HG03108 (cell line): ENCODE data around the gene KDELR1.

ENCODE experiments used
- ATAC-seq: cut with Tn5 transposase; IDR thresholded peaks from one replicate; pipeline ENCODE4 v1.9.1; 2021; ENCODE audit warnings: moderate library complexity; ENCODE audit not compliant: unreplicated experiment

The KDELR1 gene

DNA sequence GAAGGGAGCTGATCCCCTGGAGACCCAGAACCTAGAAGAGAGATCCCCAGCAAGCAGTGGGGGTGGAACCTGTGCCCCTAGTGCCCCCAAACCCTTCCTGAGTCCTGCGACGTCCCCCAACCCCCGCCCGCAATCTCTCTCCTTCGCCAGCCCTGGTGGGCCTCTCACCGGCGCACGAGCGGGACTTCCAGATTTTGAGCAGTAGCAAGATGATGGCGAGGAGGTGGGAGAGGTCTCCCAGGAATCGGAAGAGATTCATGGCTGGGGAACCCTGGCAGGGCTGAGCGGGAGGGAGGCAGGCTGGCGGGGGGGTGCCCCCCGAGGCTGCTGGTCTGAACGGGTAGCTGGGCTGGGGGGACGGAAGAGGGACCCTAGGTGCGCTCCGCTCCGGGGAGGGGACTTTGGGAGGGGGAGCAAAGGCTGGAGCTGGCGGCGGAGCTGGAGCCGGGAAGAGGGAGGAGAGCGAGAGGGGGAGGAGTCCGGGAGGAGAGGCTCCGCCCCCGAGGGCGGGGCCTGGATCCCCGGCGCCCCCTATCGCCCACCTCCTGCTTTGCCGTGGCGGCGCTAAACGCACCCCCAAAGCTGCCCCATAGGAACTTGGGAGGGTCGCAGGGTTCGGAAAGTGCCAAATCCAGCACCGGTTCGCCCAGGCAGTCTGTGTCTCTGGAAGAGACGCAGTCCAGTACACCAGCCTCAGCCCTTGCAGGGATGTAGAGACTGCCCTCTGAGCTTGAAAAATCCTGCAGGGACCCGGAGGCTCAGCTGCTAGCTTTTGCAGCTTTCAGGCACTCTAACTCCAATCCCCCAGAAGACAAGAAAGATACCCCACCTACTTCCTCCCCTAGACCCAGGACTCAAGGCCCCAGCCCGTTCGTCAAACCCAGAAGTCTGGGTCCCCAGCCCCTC, at the start of gene KDELR1:
TSS of gene KDELR1 (minus strand) at position 452 of the 906 bp plus-strand sequence. CDS start at position 259, 193 bp downstream.
- ATAC-seq: peak; percentile 74

DNA sequence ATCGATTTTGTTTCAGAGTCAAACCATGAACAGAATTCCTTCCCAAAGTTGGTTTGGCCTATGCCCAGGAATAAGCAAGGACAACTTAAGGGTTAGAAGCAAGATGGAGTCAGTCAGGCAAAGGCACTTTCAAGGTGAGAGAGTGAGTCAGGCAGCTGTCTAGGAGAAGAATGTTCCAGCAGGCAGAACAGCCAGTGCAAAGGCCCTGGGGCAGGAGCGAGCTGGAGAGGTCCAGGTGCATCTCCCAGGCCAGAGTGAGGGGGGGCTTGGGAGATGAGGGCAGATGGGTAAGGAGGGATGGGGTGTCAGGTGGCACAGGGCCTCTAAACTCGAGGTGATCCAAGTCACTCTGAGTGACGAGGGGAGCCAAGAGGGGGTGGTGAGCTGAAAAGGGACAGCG, 45.2 kb upstream of the KDELR1 start:
- ATAC-seq: no peak

DNA sequence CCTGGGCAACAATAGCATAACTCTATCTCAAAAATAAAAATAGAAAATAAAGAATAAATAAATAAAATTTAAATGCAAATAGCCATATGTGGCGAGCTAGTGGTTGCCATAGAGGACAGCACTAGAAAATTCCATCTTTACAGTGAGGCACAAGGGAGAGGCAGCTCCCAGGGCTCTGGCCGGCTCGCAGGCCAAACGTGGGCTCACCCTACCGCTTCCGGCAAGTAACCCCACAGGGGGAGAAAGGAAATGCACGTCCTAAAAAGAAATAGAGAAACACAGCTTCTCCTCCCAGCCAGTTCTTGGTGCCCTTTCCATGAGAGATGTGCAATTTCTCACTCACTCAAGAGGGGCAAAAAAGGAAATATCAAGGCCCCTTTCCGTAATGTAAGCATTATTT, 42.0 kb upstream of the KDELR1 start:
- no peak for ATAC-seq

DNA sequence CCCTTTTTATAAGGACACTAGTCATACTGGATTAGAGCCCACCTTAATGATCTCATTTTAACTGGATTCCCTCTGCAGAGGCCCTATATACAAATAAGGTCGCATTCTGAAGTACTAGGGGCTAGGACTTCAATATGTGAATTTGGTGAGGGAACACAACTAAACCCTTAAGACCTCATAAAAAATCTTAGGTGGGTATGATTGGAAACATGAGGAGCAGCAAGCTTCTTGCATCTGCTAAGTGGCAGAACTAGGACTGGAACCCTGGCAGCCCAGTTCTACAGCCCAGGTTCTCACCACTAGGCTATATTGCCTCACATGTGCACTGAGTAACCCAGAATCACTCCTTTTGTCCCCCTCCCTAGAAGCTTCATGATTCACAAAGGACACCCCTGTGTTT, 37.3 kb upstream of the KDELR1 start:
- no peak for ATAC-seq

DNA sequence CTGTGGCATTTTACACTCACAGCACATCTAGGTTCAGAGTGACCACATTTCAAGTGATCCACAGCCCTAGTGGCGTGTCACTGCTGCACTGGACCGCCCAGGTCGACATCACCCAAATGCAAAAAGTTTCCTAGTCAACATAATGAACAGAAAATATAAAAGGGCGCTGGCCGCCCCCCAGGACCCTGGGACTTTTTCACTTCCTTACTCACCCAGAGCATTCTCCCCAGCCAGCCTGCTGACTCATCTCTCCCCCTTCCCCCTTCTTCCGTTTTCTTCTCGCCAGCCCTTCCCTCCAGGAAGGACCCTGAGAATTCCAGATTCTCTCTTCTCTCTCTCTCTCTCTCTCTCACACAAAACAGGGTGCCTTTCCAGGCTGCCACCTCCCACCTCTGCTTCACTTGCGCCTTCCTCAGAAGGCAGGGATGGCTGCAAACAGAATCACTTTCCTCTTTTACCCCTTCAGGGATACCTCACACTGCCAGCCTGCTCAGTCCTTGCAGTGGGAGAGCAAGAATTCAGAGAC, 33.4 kb upstream of the KDELR1 start:
- ATAC-seq: no peak

DNA sequence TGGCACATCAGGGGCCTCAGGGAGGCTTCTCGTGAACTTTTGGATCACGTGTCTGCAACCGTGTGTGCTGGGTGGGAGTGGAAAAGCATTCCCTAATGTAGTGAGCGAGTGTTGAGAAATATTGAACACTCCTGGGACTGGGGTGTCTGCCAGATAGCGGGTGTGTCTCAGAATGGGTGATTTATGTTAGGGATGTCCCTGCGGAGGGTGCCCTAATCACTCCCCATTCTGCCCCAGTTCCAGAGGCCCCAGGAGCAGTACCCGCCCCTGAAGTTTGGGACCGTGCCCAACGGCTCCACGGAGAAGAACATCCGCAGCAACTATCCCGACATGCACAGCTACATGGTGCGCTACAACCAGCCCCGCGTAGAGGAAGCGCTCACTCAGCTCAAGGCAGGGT, 30.2 kb upstream of the KDELR1 start:
- no peak for ATAC-seq

DNA sequence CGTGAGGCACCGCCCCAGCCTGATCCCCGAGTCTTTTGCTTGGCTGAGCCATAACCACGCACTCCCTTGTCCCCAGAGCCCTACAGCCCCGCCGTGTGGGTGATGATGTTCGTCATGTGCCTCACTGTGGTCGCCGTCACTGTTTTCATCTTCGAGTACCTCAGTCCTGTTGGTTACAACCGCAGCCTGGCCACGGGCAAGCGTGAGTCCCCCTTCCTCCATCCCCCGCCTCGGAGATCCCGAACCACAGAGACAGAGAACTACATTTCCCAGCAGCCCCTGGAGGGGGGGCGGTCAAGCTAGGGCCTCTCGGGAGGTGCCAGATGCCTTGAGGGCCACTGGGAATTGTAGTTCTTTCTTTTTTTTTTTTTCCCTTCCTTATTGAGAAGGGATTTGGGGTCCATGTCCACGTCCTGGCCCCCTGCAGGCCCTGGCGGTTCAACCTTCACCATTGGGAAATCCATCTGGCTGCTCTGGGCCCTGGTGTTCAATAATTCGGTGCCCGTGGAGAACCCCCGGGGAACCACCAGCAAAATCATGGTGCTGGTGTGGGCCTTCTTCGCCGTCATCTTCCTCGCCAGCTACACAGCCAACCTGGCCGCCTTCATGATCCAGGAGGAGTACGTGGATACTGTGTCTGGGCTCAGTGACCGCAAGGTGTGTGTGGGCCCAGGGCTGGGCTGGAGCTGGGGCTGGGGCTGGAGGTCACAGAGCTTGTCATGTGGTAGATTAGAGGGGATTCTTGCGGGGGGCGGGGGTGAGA, 28.0 kb upstream of the KDELR1 start:
- peak; percentile 58 for ATAC-seq

DNA sequence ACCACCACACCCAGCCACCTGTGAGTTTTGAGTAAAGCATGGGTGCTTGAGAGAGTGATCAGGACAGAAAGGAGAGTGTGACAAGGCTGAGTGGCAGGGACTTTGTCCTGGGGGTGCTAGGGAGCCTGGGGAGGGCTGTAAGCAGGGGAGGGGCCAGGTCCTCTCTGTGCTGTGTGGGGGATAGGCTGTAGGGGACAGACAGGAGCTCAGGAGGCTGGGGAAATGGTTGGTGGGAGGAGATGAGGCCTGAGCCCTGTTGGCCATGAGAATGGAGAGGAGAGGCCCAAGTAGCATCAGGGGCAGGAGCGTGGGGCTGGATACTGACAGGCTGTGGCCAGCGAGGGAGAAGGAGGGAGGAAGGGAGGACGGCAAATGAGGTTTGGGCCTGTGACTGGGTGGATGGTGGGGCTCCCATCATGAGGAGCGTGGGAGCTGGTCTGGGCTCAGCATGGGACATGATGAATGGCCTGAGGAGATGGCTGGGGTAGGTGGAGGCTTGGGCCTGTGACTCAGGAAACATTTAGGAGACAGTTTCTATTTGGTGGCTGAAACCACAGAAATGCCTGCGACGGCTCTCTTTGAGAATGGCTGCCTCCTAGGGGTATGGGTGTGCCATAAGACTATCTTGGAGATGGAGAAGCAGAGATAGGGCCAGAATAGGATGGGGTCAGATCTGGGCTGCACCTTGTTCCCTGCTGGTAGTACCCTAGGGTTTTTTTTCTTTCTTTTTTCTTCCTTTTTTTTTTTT, 27.1 kb upstream of the KDELR1 start:
- ATAC-seq: no peak

DNA sequence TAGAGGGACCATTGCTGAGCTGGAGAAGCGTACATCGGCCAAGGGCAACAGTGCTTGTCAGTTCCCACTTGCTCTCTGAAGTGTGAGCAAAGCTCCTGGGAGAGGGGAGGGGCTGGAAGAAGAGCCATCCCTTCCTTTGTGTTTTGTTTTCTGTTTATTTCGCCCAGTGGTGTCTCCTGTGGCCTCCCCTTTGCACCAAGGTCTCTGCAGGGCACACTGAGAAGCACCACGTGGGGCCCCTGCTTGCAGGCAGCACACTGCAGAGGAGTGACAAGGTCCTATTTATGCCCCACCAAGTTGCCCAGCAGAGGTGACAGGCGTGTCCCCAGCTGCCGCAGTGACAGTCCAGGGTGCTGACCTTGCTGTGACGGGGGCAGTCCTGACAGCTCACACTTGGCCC, 26.1 kb upstream of the KDELR1 start:
- ATAC-seq: no peak

DNA sequence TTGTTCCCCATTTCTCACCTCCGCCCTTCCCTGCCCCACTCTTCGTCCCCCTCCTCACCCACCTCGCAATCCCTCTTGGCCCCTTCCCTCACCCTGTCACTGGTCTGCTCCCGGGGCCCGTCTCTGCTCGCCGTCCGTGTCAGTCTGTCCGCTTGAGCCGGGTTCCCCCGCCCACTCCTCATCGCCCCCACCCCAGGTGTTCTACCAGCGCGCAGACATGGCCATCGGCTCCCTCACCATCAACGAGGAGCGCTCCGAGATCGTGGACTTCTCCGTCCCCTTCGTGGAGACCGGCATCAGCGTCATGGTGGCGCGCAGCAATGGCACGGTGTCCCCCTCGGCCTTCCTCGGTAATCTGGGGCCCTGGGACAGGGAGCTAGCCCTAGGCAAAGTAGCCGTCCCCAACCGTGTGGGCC, 24.5 kb upstream of the KDELR1 start:
- no peak for ATAC-seq

DNA sequence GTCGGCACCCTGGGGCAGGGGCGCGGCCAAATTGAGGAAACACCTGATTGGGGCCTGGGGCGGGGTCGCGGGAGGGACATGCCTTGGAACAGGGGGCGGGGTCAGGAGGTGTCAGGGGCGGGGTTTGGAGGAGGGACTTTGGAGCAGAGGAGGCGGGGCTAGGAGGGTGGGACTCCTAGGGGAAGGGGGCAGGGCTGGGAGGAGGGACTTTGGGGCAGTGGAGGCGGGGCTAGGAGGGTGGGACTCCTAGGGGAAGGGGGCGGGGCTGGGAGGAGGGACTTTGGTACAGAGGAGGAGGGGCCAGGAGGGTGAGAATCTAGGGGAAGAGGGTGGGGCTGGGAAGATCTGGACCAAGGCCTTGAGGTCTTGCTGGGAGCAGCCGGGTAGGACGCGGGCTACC, 24.0 kb upstream of the KDELR1 start:
- ATAC-seq: no peak

DNA sequence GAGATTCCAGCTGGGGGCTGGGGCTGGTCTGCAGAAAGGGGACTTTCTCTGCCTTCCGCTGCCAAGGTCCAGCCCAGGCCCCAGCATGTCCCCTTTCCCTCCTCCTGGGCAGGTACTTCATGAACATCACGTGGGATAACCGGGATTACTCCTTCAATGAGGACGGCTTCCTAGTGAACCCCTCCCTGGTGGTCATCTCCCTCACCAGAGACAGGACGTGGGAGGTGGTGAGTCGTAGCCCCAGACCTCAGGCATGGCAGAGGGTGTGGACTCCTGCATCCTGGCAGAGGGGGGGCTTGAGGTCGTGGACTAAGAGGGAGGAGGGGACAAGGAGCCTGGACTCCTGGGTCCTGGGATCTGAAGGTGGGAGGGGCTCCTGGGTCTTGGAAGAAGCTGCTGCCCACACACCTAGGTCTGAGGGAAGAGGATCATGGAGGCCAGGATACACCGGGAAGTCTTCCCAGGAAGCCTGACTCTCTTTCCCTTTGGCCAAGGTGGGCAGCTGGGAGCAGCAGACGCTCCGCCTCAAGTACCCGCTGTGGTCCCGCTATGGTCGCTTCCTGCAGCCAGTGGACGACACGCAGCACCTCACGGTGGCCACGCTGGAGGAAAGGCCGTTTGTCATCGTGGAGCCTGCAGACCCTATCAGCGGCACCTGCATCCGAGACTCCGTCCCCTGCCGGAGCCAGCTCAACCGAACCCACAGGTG, 22.7 kb upstream of the KDELR1 start:
- no peak for ATAC-seq

DNA sequence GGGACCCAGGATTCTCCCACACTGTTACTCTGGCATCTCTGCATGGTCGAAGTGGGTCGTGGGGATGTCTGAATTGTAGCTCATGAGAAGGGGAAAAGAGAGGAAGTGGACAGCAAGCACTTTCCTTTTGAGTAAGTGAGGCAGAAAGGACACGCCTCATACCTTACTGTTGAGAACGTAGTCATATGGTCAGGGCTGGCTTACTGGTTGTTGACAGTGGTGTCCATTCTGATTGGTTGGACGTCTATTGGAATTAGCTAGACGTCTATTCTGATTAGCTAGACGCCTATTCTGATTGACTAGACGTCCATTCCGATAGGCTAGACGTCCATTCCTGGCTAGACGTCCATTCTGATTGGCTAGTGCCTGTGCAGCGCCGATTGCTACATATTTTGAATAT, 14.5 kb upstream of the KDELR1 start:
- no peak for ATAC-seq

DNA sequence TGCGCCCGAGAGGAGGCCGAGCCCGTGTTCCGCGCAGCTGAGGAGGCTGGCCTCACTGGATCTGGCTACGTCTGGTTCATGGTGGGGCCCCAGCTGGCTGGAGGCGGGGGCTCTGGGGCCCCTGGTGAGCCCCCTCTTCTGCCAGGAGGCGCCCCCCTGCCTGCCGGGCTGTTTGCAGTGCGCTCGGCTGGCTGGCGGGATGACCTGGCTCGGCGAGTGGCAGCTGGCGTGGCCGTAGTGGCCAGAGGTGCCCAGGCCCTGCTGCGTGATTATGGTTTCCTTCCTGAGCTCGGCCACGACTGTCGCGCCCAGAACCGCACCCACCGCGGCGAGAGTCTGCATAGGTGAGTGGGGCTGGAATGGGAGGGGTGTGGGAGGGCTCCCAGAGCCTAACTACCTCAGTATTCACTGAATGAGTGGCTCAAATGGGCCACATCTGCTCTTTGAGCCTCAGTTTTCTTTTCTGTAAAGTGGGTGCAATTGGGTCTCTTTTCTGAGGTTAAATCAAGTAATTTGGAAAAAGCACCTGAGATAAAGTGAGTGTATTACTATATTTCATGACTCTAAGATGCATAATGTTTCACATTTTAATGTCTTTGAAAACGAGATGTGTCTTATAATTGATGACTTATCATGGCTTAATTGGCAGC, 13.8 kb upstream of the KDELR1 start:
- ATAC-seq: no peak

DNA sequence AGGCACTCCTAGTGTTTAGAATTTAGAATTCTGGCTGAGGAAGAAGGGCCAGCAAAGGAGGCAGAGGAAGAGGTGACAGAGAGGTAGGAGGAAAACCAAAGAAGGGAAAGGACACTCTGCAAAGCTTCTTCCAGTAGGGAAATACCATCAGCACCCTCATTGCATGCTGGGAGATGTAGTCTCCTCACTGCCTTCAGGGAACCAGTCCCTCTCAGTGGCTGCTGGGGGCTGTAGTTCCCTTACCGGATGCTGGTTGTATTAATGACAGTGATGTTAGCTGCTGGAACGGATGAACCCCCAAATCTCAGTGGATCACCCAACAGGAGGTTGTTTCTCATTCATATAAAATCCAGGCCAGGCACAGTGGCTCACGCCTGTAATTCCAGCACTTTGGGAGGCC, 12.3 kb upstream of the KDELR1 start:
- peak; percentile 47 for ATAC-seq

DNA sequence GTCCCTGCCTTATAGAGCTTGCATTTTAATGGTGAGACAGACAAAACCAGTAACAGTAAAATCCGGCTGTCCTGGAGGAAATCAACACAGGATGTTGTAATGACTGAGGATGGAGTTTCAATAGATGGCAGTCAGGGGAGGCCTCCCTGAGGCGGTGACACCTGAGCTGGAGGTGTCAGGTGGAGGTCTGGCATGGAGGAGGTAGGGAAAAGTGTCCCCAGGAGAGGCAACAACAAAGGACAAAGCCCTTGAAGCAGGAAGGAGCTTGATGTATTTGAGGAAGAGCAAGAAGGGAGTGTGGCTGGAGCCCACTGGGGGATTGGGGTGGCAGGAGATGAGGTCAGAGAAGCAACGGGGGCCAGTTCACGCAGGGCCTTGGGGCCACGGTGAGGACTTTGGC, 9.9 kb upstream of the KDELR1 start:
- ATAC-seq: no peak

DNA sequence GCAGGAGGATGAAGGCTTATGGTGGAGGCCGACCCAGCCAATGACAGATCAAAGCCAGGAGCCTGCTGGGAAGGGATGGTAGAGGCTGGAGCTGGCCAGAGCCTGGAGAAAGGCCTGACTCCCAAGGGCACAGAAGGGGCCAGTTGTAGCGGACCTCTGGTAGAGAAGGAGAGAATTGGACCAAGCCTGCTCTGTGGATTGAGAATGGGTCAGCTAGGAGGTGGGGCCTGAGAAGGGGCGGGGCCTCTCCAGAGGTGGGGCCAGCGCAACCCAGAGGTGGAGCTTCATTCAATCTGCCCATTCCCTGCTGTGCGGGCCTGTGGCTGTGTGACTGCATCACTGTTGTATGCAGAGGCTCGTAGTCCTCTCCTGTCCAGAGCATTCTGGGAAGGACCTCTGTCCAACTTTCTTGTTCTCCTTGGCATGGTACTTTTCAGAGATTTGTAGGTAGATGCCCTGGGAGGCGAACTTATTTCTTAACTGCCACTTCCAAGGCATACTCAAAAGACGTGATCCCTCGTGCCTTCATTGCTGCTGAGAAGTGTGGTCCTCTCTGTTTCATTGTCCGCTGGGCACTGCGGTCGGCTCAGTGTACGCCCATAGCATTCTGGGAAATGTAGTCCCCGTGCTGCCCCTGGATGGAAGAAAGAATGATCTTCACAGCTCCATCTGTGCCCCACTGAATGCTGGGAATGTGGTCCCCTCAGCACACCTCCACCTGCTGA, 8.8 kb upstream of the KDELR1 start:
- ATAC-seq: no peak

DNA sequence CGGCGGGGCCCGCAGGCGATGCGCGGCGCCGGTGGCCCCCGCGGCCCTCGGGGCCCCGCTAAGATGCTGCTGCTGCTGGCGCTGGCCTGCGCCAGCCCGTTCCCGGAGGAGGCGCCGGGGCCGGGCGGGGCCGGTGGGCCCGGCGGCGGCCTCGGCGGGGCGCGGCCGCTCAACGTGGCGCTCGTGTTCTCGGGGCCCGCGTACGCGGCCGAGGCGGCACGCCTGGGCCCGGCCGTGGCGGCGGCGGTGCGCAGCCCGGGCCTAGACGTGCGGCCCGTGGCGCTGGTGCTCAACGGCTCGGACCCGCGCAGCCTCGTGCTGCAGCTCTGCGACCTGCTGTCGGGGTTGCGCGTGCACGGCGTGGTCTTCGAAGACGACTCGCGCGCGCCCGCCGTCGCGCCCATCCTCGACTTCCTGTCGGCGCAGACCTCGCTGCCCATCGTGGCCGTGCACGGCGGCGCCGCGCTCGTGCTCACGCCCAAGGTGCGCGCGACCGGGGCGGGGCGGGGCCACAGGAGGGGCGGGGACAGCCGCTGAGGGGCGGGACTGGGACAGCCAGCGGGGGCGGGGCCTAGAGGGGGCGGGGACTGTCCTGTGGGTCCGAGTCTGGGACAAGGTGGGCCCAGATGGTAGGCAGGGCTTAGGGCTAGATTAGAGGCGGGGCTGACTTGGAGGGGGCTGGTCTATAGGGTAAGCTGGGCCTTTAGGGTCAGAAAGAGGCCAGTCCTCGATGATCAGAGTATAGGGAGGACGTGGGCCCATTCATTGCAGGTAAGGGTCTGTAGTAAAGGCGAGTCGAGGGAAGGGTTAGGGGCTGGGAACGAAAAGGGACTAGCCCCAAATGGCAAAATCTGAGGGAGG, 7.3 kb upstream of the KDELR1 start:
- peak; percentile 49 for ATAC-seq

DNA sequence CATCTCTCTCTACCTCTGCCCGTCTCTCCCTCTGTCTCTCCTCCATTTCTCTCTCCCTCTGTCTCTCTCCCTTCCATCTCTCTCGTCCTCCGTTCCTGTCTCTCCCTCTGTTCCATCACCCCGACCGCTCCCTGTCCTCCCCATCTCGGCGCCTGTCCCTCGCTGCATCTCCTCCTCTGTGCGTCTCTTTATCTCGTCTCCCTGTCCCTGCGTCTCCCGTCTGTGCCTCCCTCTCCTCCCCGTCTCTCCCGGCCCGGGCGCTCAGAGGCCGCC, 6.7 kb upstream of the KDELR1 start:
- no peak for ATAC-seq
